Colon (tissue), 2 donors: Measurements from ENCODE around the gene LTB.
"Not testable (repeated sequence)": the region's sequence is repeated elsewhere in the genome, so short reads cannot be mapped to it uniquely, and the experiment has no call there.

Source experiments
- FAIRE-seq: peaks from 2 replicates; lab custom pipeline; 2012; peaks lifted over from hg19 to GRCh38; lab: Jason Lieb, UNC
- donor health status: control.
- donor health status: control.

Gene LTB

DNA sequence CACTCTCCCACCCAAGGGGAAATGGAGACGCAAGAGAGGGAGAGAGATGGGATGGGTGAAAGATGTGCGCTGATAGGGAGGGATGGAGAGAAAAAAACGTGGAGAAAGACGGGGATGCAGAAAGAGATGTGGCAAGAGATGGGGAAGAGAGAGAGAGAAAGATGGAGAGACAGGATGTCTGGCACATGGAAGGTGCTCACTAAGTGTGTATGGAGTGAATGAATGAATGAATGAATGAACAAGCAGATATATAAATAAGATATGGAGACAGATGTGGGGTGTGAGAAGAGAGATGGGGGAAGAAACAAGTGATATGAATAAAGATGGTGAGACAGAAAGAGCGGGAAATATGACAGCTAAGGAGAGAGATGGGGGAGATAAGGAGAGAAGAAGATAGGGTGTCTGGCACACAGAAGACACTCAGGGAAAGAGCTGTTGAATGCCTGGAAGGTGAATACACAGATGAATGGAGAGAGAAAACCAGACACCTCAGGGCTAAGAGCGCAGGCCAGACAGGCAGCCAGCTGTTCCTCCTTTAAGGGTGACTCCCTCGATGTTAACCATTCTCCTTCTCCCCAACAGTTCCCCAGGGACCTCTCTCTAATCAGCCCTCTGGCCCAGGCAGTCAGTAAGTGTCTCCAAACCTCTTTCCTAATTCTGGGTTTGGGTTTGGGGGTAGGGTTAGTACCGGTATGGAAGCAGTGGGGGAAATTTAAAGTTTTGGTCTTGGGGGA, 6.1 kb downstream of the LTB start:
- FAIRE-seq: no peak

DNA sequence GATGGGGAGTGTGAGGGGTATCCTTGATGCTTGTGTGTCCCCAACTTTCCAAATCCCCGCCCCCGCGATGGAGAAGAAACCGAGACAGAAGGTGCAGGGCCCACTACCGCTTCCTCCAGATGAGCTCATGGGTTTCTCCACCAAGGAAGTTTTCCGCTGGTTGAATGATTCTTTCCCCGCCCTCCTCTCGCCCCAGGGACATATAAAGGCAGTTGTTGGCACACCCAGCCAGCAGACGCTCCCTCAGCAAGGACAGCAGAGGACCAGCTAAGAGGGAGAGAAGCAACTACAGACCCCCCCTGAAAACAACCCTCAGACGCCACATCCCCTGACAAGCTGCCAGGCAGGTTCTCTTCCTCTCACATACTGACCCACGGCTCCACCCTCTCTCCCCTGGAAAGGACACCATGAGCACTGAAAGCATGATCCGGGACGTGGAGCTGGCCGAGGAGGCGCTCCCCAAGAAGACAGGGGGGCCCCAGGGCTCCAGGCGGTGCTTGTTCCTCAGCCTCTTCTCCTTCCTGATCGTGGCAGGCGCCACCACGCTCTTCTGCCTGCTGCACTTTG, 6.8 kb downstream of the LTB start, which contains the start of gene TNF:
TNF (plus strand) TSS at position 231 of the 567 bp plus-strand sequence; CDS start at position 408, 177 bp downstream.
- no peak for FAIRE-seq

DNA sequence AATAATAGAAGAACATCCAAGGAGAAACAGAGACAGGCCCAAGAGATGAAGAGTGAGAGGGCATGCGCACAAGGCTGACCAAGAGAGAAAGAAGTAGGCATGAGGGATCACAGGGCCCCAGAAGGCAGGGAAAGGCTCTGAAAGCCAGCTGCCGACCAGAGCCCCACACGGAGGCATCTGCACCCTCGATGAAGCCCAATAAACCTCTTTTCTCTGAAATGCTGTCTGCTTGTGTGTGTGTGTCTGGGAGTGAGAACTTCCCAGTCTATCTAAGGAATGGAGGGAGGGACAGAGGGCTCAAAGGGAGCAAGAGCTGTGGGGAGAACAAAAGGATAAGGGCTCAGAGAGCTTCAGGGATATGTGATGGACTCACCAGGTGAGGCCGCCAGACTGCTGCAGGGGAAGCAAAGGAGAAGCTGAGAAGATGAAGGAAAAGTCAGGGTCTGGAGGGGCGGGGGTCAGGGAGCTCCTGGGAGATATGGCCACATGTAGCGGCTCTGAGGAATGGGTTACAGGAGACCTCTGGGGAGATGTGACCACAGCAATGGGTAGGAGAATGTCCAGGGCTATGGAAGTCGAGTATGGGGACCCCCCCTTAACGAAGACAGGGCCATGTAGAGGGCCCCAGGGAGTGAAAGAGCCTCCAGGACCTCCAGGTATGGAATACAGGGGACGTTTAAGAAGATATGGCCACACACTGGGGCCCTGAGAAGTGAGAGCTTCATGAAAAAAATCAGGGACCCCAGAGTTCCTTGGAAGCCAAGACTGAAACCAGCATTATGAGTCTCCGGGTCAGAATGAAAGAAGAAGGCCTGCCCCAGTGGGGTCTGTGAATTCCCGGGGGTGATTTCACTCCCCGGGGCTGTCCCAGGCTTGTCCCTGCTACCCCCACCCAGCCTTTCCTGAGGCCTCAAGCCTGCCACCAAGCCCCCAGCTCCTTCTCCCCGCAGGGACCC, 7.8 kb downstream of the LTB start:
- FAIRE-seq: no peak

DNA sequence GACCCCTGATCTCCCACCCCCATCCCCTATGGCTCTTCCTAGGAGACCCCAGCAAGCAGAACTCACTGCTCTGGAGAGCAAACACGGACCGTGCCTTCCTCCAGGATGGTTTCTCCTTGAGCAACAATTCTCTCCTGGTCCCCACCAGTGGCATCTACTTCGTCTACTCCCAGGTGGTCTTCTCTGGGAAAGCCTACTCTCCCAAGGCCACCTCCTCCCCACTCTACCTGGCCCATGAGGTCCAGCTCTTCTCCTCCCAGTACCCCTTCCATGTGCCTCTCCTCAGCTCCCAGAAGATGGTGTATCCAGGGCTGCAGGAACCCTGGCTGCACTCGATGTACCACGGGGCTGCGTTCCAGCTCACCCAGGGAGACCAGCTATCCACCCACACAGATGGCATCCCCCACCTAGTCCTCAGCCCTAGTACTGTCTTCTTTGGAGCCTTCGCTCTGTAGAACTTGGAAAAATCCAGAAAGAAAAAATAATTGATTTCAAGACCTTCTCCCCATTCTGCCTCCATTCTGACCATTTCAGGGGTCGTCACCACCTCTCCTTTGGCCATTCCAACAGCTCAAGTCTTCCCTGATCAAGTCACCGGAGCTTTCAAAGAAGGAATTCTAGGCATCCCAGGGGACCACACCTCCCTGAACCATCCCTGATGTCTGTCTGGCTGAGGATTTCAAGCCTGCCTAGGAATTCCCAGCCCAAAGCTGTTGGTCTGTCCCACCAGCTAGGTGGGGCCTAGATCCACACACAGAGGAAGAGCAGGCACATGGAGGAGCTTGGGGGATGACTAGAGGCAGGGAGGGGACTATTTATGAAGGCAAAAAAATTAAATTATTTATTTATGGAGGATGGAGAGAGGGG, 8.8 kb downstream of the LTB start:
- FAIRE-seq: no peak

DNA sequence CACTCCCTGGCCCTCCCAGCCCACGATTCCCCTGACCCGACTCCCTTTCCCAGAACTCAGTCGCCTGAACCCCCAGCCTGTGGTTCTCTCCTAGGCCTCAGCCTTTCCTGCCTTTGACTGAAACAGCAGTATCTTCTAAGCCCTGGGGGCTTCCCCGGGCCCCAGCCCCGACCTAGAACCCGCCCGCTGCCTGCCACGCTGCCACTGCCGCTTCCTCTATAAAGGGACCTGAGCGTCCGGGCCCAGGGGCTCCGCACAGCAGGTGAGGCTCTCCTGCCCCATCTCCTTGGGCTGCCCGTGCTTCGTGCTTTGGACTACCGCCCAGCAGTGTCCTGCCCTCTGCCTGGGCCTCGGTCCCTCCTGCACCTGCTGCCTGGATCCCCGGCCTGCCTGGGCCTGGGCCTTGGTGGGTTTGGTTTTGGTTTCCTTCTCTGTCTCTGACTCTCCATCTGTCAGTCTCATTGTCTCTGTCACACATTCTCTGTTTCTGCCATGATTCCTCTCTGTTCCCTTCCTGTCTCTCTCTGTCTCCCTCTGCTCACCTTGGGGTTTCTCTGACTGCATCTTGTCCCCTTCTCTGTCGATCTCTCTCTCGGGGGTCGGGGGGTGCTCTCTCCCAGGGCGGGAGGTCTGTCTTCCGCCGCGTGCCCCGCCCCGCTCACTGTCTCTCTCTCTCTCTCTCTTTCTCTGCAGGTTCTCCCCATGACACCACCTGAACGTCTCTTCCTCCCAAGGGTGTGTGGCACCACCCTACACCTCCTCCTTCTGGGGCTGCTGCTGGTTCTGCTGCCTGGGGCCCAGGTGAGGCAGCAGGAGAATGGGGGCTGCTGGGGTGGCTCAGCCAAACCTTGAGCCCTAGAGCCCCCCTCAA, 9.9 kb downstream of the LTB start, which contains the start of gene LTA:
LTA (plus strand) TSS at position 249 of the 871 bp plus-strand sequence; CDS start at position 703, 454 bp downstream.
- FAIRE-seq: no peak

DNA sequence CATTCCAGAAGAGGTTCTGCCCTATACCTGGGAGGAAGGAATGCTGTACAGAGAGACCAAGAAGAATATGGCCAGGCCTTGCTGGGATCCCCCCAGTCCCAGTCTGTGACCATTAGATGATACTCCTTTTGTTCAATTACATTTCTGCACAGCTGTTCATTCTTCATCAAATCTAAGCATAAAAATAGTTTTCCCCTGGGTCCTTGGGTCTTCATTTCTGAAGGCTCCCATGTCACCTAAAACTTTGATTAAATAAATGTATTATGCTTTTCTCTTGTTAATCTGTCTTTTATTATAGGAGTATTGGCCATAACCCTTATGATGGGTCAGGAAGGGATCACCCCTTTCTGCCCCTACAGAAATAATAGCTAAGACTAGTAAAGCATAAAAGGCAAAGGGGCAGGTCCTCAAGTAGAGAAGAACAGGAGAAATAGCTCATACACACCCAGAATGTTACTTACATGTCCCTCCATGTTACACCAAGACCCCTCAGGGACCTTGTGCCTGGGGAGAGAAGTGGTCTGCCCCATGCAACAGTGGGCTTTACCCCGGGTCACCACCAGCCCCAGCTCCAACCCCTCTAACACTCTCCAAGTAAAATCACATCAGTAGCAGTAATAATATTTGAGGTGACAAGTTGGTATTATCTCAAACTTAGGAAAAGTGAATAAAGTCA, 12.2 kb downstream of the LTB start:
- FAIRE-seq: no peak

DNA sequence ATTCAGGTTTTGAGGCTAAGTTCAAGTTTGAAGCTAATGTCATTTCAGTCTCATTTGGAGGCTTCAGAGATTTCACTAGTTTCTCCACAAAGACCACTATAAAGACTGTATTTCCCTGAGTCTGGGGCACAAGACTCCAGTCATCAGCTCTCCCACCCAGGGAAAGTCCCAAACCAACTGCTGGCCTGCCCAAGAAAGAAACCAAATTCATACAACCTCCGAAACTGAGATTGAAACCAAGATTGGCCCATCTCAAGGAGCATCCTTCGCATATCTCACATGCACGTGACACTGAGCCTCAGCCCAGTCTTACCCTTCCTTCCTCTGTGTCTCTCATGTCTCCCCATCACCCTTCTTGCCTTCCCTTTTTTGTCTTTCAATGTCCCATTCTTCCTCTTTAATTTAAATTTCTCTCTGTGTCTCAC, 13.7 kb downstream of the LTB start:
- FAIRE-seq: no peak

DNA sequence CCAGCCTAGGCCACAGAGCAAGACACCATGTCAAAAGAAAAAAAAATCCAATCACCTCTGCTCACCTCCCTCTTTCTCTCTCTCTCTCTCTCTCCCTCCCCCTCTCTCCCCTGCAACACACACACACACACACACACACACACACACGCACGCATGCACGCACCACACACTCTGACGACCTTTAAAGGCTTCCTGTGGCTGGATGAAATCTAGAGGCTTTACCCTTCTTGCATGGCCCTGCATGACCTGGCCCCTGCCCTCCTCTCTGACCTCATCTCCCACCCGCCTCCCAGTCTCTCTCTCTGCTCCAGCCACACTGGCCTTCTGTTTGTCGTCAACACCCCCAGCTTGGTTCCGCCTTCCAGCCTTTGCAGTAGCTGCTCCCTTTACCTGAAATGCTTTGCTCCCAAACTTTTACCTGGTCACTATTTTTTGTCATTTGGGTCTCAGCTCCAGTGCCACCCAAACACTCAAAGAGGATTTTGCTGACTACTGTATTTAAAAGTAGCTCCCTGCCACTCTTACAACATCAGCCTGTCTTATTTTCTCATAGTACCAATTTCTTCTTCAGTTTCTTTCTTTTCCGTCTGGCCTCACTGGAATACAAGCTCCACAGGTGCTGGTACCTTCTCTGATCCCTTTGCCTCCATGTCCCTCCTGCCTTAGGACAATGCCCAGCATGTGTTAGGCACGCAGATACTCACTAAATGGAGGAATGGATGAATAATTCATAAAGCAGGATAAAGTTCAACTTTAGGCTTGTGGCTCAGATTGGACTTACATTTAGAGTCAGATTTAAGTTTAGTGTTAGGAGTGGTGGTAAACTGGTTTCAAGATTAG, 14.5 kb downstream of the LTB start:
- FAIRE-seq: no peak

DNA sequence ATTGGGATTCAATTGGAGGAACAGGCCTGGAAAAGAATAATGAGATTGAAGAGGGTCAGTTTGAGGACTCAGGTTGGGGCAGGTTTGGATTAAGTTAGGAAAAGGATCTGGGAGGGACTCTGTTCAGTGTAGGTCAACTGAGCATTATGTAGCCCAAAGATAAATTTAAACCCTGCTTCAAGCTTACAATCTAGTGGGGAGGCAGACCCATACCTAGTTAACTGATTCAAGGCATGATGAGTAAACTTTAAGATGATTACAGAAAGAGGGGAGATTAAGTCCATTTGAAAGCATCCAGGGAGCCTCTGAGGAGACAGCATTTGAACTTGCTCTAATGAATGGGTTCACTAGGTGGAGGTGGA, 21.5 kb downstream of the LTB start:
- FAIRE-seq: no peak

DNA sequence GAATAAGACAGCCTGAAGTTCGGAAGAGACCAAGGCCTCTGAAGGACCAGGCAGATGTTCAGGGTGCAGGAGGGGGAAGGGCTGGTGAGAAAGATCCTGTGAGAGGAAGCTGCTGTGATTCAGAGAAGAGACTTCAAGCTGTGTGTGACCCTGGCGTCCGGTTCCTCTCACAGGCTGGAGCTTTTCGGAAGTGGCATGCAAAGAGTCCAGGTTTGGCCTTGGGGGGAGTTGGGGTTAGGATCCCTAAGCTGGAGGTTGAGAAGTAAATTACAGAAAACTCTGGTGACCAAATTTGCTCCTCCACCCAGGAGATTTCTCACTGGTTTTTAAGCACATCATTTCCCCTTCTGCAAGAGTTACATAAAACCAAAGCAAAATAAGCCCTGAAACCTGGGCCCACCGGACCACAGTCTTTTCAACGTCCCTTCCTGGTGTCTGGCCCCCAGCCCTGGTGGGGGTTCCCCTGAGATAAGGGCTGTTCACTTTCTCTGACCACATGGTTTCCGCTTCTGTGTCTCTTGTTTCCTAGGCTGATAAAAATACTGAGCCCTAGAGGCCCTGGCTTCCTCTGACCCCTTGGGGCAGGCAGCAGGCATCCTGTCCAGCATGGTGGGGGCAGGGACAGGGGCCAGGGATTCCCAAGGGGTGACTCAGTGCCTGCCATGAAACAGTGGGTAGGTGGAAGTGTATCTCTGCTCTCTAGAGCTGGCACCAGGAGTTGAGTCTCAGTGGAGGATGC, 22.1 kb downstream of the LTB start:
- FAIRE-seq: no peak

DNA sequence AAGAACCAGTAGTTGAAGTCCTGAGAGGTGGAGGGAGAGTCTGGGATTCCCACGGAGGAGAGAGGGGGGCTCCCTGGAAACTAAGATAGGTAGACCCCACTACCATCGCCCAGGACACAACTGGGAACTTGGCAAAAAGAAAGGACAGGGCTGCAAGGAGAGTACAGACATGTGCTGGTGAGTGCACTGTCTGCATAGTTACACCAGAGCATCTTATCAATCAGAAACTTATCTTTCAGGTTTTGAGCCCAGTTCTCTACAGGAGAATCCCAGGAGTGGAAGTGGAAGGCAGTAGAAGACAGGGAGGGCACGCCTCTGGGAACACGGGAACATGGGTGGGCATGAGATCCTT, 22.6 kb downstream of the LTB start:
- FAIRE-seq: no peak

DNA sequence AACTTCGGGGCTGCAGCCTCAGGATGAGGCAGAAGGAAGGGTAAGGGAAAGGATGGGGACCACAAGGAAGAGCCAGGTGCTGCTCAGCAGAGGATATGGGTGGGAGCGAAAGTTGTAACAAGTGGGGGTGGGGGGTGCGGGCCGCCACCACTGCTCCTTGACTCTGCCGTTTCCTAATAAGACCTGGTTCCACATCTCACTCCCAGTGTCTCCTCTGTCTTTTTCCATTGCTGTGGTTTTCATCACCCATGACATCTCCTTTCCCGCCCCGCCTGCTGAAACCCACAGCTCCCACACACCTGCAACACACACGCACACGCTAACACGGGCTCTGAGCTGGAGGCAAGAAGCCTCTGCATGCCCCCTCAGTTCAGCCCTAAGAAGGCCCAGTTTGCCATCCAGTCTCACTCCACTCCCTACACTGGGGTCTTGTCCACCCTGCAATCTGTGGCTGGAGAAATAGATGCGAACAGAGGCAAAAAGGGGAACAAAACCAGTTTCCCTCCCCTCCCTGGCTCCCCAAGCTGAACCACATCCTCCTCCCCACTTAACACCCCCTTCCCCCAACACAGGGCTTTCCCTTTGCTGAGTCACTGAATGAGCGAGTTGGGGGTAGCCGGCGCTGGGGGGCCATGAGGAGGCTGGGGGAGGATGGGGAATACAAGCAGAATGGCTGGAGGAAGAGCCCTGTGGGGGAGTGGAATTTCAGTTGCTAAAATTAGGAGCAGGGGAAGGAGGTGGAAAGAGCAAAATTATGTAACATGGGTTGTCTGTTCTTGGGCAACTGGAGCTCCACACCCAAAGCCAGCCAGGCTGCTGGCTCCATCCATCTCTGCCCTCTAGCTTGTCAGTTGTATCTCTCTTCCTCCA, 23.4 kb downstream of the LTB start:
- FAIRE-seq: no peak

DNA sequence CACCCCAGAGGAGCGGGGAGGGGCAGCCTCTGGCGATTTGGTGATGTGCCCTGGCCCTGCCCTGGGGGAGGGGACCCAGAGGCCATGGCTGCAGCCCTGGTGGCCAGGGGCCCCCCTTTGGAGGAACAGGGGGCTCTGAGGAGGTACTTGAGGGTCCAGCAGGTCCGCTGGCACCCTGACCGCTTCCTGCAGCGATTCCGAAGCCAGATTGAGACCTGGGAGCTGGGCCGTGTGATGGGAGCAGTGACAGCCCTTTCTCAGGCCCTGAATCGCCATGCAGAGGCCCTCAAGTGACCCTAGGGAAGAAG, 24.0 kb downstream of the LTB start:
- no peak for FAIRE-seq

DNA sequence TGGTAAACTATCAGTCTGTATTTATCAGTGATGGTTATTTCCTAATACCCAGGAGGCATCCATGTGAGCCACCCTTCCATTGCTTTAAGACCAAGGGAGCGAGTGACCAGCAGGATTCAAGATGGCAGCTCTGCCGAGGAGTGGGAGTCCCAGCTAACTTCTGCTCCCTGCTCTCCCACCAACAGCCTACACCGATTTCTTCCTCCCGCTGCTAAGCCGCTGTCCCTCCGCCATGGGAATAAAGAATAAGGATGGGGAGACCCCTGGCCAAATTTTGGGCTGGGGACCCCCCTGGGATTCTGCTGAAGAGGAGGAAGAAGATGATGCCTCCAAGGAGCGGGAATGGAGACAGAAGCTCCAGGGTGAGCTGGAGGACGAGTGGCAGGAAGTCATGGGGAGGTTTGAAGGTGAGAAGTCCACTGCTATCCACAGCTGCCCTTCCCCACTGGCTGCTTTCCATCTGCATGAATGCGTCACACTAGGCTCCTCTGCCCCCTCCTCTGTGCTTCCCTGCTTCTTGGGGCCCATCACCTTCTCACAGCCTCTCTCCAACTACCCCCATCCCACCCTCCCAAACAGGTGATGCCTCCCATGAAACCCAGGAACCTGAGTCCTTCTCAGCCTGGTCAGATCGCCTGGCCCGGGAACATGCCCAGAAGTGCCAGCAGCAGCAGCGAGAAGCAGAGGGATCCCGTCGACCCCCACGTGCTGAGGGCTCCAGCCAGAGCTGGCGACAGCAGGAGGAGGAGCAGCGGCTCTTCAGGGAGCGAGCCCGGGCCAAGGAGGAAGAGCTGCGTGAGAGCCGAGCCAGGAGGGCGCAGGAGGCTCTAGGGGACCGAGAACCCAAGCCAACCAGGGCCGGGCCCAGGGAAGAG, 24.5 kb downstream of the LTB start:
- FAIRE-seq: no peak

DNA sequence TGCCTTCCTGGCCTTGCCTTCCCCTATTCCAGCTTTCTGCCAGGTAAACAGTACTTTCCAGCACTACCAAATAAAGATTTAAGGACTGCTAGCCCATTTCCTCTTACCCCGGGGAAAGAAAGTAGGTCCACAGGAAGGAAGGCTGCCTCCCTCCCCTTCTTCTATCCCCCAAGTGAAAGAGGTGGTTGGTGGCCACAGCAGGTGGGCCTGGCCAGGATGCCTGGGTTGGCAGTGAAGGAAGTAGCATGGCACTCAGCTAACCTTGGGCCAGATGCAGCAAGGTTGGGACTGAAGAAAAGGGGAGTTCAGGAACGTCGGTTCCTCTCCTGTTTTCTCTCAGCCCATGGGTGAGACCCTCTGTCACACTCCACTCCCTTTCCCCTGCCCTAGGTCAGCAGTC, 25.9 kb downstream of the LTB start:
- no peak for FAIRE-seq

DNA sequence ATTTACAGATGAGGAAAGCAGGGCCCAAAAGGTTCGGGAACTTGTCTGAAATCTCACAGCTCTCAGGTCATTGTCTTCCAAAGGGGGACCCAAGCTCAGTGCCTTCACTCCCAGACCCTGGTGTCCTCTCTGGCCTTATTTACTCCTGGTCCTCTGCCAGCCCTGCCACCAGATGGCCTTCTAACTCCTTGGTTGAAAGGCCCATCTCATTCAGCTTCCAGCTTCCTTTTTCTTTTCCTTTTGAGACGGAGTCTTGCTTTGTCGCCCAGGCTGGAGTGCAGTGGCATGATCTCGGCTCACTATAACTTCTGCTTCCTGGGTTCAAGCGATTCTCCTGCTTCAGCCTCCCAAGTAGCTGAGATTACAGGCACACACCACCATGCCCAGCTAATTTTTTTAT, 30.9 kb downstream of the LTB start:
- FAIRE-seq: not testable (repeated sequence)

DNA sequence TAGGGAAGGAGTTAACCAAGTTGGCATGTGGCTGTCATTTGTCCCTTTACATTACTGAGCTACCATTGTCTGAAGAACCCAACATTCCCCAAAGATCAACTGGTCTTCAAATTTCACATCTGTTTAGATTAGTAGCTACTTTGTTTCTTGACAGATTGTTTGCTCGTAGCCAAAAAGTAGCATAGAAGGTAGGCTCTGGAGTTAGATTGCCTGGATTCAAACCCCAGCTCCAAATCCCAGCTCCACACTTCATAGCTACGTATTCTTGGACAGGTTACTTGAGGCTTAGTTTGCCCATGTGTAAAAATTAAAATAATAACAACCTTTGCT, 33.7 kb downstream of the LTB start:
- FAIRE-seq: no peak
